Measurements from ENCODE around the gene ETFBKMT.

- TF ChIP-seq USF2 (CRISPR knock-in tag; IDR thresholded peaks at IDR 0.05) (no peak), CTCF (IDR thresholded peaks at IDR 0.05) (no peak), CDX4 (CRISPR knock-in tag; IDR thresholded peaks at IDR 0.05; ENCODE audit: borderline replicate concordance) (no peak), SP1 (CRISPR knock-in tag; conservative IDR thresholded peaks at IDR 0.05) (no peak), IRF2 (CRISPR knock-in tag; IDR thresholded peaks at IDR 0.05; ENCODE audit: borderline replicate concordance, low read depth) (no peak), ZBTB43 (CRISPR knock-in tag; IDR thresholded peaks at IDR 0.05) (no peak), ATF2 (CRISPR knock-in tag; IDR thresholded peaks at IDR 0.05; ENCODE audit: borderline replicate concordance, low read depth) (no peak), USF1 (CRISPR knock-in tag; IDR thresholded peaks at IDR 0.05) (no peak), ZBTB21 (CRISPR knock-in tag; IDR thresholded peaks at IDR 0.05; ENCODE audit: borderline replicate concordance) (no peak), ZNF263 (CRISPR knock-in tag; IDR thresholded peaks at IDR 0.05; ENCODE audit: low read depth) (no peak), MAX (CRISPR knock-in tag; IDR thresholded peaks at IDR 0.05) (no peak)
These were observed 15.0 kb upstream of the ETFBKMT start for GRCh38 chr12:31644536-31644935.

Data from WTC11 (cell line).